Lower lobe of right lung (tissue), 2 donors: ENCODE measurements around the gene RAVER1. TPM values are rescaled to one million over a fixed set of nuclear protein-coding genes. Genes with fewer than 3 reads are reported as not detected.

Source experiments
- ATAC-seq, 2 donors: fragments of 200-7000 bp; cut with Tn5 transposase; one replicate each; pipeline ENCODE4 v1.9.1; 2020 to 2022; ENCODE audit warnings: mild to moderate bottlenecking in 2 of 2, moderate library complexity in 2 of 2
- DNase-seq: peaks from one replicate; pipeline ENCODE4 v3.0.0-alpha.2; 2020
- H3K27ac ChIP-seq: fragments of 200-600 bp; one replicate; pipeline ENCODE4 v1.8.0; 2022
- H3K27me3 ChIP-seq: fragments of 200-600 bp; one replicate; pipeline ENCODE4 v1.8.0; 2022; ENCODE audit warnings: low read depth
- H3K36me3 ChIP-seq: fragments of 200-600 bp; one replicate; pipeline ENCODE4 v1.8.0; 2022; ENCODE audit warnings: mild to moderate bottlenecking
- H3K4me1 ChIP-seq: fragments of 200-600 bp; one replicate; pipeline ENCODE4 v1.8.0; 2022
- H3K4me3 ChIP-seq: fragments of 200-600 bp; one replicate; pipeline ENCODE4 v1.8.0; 2022; ENCODE audit warnings: mild to moderate bottlenecking
- H3K9me3 ChIP-seq: fragments of 200-600 bp; one replicate; pipeline ENCODE4 v1.8.0; 2022
- CTCF ChIP-seq: fragments of 200-600 bp; IDR thresholded peaks from one replicate; pipeline ENCODE4 v1.8.0; 2022; ENCODE audit warnings: antibody characterized with exemption, mild to moderate bottlenecking
- intact Hi-C: fragments of 100-400 bp; cut with DNase I; formaldehyde crosslinking; loops from one replicate; pipeline ENCODE4 v1.11.0; 2022
- total RNA-seq: library from RNA; stranded (reverse); fragmentation: NEBNext Ultra II Directional; extraction: Animal tissue kit (Norgen Biotek cat#: 25700); gene quantifications from one replicate; pipeline ENCODE4 v1.2.1, GENCODE V29; 2021
- donor health status: DM: no; HTN: yes; CAD: no; lungs with severe emphysema.

RAVER1 gene
- total RNA-seq, 1 donor from 2014 or later, result 29.6 TPM

- no peak overlapping the region for H3K27ac ChIP-seq
- intact Hi-C loops, result no loop called here
- ATAC-seq, result peak in 1 of 2 donors; percentile 1
Observed at GRCh38 chr19:10279737-10280442, 53.4 kb downstream of the RAVER1 start.

DNA sequence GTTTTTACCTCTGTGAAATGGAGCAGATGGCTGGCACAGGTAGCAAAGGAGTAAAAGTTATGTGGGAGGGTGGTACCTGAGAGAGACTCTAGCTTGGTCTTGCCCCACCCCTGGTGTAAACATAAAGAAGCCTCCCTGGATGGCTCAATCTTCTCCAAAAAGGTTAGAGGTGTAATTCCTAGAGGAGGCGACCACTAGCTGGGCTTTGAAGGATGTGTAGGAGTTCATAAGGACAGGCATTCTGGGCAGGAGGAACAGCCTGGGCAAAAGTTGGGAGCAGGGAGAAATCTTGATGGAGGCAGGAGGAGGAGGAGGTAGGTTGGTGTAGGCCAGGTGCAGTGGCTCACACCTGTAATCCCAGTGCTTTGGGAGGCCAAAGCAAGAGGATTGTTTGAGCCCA is 54.4 kb downstream of the RAVER1 start:
- Histone ChIP-seq H3K9me3 (no peaks in the 10 kb centered on the region), H3K4me1 (peaks cover 58% of the 10 kb centered on the region), H3K27me3 (no peaks in the 10 kb centered on the region), H3K4me3 (no peak overlapping the region), H3K27ac (peak overlapping the region; percentile 46), H3K36me3 (peaks cover 95% of the 10 kb centered on the region)
- no peak for TF ChIP-seq CTCF
- DNase-seq (no peak), ATAC-seq (no peak)
- intact Hi-C loops, result no loop called here

More at GRCh38 chr19:10279737-10280442, 53.4 kb downstream of the RAVER1 start:
- Histone ChIP-seq H3K36me3 (peaks cover 98% of the 10 kb centered on the region), H3K4me1 (peaks cover 58% of the 10 kb centered on the region), H3K27me3 (no peaks in the 10 kb centered on the region), H3K9me3 (no peaks in the 10 kb centered on the region), H3K4me3 (no peak overlapping the region)
- TF ChIP-seq CTCF, result no peak
- DNase-seq, result no peak

GRCh38 chr19:10277795-10278589 is 55.3 kb downstream of the RAVER1 start:
- intact Hi-C loops, result no loop called here
- Histone ChIP-seq H3K27me3 (no peaks in the 10 kb centered on the region), H3K36me3 (peaks cover 86% of the 10 kb centered on the region), H3K4me1 (peaks cover 59% of the 10 kb centered on the region), H3K27ac (peak overlapping the region; percentile 33), H3K4me3 (no peak overlapping the region), H3K9me3 (no peaks in the 10 kb centered on the region)
- TF ChIP-seq CTCF, result no peak
- DNase-seq (no peak), ATAC-seq (no peak)

DNA sequence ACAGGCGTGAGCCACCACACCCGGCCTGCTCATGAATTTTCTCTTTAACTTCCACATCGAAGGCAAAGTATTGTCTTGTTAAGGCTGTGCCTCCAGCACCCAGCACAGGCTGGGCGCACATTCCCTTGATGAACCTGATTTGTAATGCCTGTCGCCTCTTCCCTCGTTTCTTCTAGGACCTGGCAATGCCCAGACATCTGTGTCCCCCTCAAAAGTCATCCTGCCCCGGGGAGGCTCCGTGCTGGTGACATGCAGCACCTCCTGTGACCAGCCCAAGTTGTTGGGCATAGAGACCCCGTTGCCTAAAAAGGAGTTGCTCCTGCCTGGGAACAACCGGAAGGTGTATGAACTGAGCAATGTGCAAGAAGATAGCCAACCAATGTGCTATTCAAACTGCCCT is 58.7 kb downstream of the RAVER1 start:
- no peaks in the 10 kb centered on the region for H3K27me3 ChIP-seq
- no peak for ATAC-seq
- H3K9me3 ChIP-seq, result no peaks in the 10 kb centered on the region
- peaks cover 54% of the 10 kb centered on the region for H3K36me3 ChIP-seq
- H3K4me3 ChIP-seq, result peak overlapping the region; percentile 86
- DNase-seq, result no peak
- no peak for TF ChIP-seq CTCF
- peaks cover 80% of the 10 kb centered on the region for H3K4me1 ChIP-seq
- H3K27ac ChIP-seq, result peak overlapping the region; percentile 60
- intact Hi-C loops, result loop anchor here (5.0 kb wide), 1 partner anchor 113 kb away; no protein-coding TSS in a partner anchor

- peak; percentile 0 to 9 for ATAC-seq
- intact Hi-C loops, result loop anchor here (5.0 kb wide), 1 partner anchor 116 kb away; no protein-coding TSS in a partner anchor
- no peak for TF ChIP-seq CTCF
- Histone ChIP-seq H3K27ac (peak overlapping the region; percentile 96), H3K4me3 (peak overlapping the region; percentile 86), H3K4me1 (peaks cover 84% of the 10 kb centered on the region), H3K27me3 (no peaks in the 10 kb centered on the region), H3K9me3 (no peaks in the 10 kb centered on the region), H3K36me3 (peaks cover 24% of the 10 kb centered on the region)
- DNase-seq, result no peak
Observed at GRCh38 chr19:10271543-10272086, 61.7 kb downstream of the RAVER1 start.
